ENCODE data around the gene ZC3H4. TPM values are rescaled to one million over a fixed set of nuclear protein-coding genes. Genes with fewer than 3 reads are reported as not detected.

ZC3H4 gene
- total RNA-seq, 1 donor, result 20.4 TPM

GRCh38 chr19:47032171-47032811 is 81.3 kb downstream of the ZC3H4 start:
- H3K4me3 ChIP-seq (ENCODE audit: low read depth, low read length), result no peak overlapping the region
- peak; percentile 89 for TF ChIP-seq CTCF (IDR thresholded peaks at IDR 0.05; ENCODE audit: insufficient read depth, low read length)
- no peak for DNase-seq (ENCODE audit: low read depth)

- no peak overlapping the region for H3K4me3 ChIP-seq (ENCODE audit: low read depth, low read length)
- no peak for DNase-seq (ENCODE audit: low read depth)
- TF ChIP-seq CTCF (IDR thresholded peaks at IDR 0.05; ENCODE audit: insufficient read depth, low read length), result no peak
Observed at GRCh38 chr19:47028195-47028601, 85.4 kb downstream of the ZC3H4 start.

- no peak for TF ChIP-seq CTCF (IDR thresholded peaks at IDR 0.05; ENCODE audit: insufficient read depth, low read length)
- no peak overlapping the region for H3K4me3 ChIP-seq (ENCODE audit: low read depth, low read length)
- no peak for DNase-seq (ENCODE audit: low read depth)
Observed at GRCh38 chr19:47027586-47028088, 85.9 kb downstream of the ZC3H4 start.

GRCh38 chr19:47026889-47027288 is 86.7 kb downstream of the ZC3H4 start:
- DNase-seq (ENCODE audit: low read depth), result no peak
- no peak overlapping the region for H3K4me3 ChIP-seq (ENCODE audit: low read depth, low read length)
- TF ChIP-seq CTCF (IDR thresholded peaks at IDR 0.05; ENCODE audit: insufficient read depth, low read length), result no peak

- no peak for TF ChIP-seq CTCF (IDR thresholded peaks at IDR 0.05; ENCODE audit: insufficient read depth, low read length)
- H3K4me3 ChIP-seq (ENCODE audit: low read depth, low read length), result no peak overlapping the region
- DNase-seq (ENCODE audit: low read depth), result no peak
Observed at GRCh38 chr19:47026156-47026555, 87.4 kb downstream of the ZC3H4 start.

GRCh38 chr19:47024502-47024901 is 89.1 kb downstream of the ZC3H4 start:
- no peak overlapping the region for H3K4me3 ChIP-seq (ENCODE audit: low read depth, low read length)
- DNase-seq (ENCODE audit: low read depth), result no peak
- TF ChIP-seq CTCF (IDR thresholded peaks at IDR 0.05; ENCODE audit: insufficient read depth, low read length), result no peak

- no peak for DNase-seq (ENCODE audit: low read depth)
- H3K4me3 ChIP-seq (ENCODE audit: low read depth, low read length), result no peak overlapping the region
- no peak for TF ChIP-seq CTCF (IDR thresholded peaks at IDR 0.05; ENCODE audit: insufficient read depth, low read length)
Observed at GRCh38 chr19:47023448-47023794, 90.2 kb downstream of the ZC3H4 start.

All from fibroblast of the aortic adventitia (primary cell).